ENCODE data around the gene CAMSAP2. TPM values are rescaled to one million over a fixed set of nuclear protein-coding genes. Genes with fewer than 3 reads are reported as not detected.
A peak's percentile ranks its signal among the peaks of the same experiment; 100 is the strongest.

The CAMSAP2 gene
- total and polyA plus RNA-seq, 2 of the 8 experiments (the other 6 are each of a cell fraction or from before 2014, with no cell fraction given) = 4.2 to 27.6 TPM

GRCh38 chr1:200893411-200893901 lies 154.8 kb downstream of the CAMSAP2 start:
- Histone ChIP-seq H3K27ac (ENCODE audit: low read depth, low read length) (peak overlapping the region; percentile 43; the same call in 1 of the 2 replicates), H4K91ac (replicated peaks; ENCODE audit: insufficient read length, low read length) (no peak overlapping the region), H2BK12ac (ENCODE audit: low read depth, low read length) (peak overlapping the region; percentile 79; the same call in 1 of the 2 replicates), H2AK5ac (ENCODE audit: low read depth, low read length) (no peak overlapping the region), H3K4me1 (replicated peaks in 1 of 4; ENCODE audit: control insufficient read depth in 3 of 4, insufficient read depth in 4 of 4, low read length in 3 of 4) (peaks cover 15 to 45% (median 33%) of the 10 kb centered on the region in 4 experiments), H3K4me2 (ENCODE audit: insufficient read depth in 1 of 2, low read depth in 2 of 2, low read length in 2 of 2) (peak overlapping the region; percentile 79 to 95), H3K79me2 (ENCODE audit: control insufficient read depth in 1 of 2, insufficient read depth in 2 of 2, low read length in 2 of 2) (peaks cover 3 to 58% of the 10 kb centered on the region in 2 experiments), H2BK20ac (ENCODE audit: low read length) (no peak overlapping the region), H3K14ac (ENCODE audit: insufficient read length) (no peak overlapping the region), H3K27me3 (replicated peaks in 1 of 4; ENCODE audit: control insufficient read depth in 3 of 4, extremely low read depth in 1 of 4, insufficient read depth in 3 of 4, low read length in 3 of 4) (no peaks in the 10 kb centered on the region), H3K23ac (ENCODE audit: insufficient read length) (no peak overlapping the region), H3K9me3 (ENCODE audit: insufficient read depth in 2 of 2, low read depth in 1 of 2, low read length in 1 of 2) (no peaks in the 10 kb centered on the region), H2BK120ac (replicated peaks; ENCODE audit: low read depth, low read length) (no peak overlapping the region), H3K79me1 (ENCODE audit: low read depth, low read length) (peaks cover 25% of the 10 kb centered on the region), H2BK5ac (ENCODE audit: low read depth, low read length) (peak overlapping the region; percentile 73; the same call in 1 of the 2 replicates), H3K4me3 (ENCODE audit: extremely low read depth in 1 of 4, insufficient read depth in 2 of 4, low read depth in 3 of 4, low read length in 4 of 4) (peak overlapping the region; percentile 4 to 78 (median 22); a peak in 5 of 8 replicates), H4K5ac (ENCODE audit: insufficient read length, low read depth, low read length) (peak overlapping the region; percentile 41), H3K23me2 (ENCODE audit: low read depth, low read length) (peaks cover 8% of the 10 kb centered on the region), H3K36me3 (ENCODE audit: control insufficient read depth in 2 of 4, insufficient read depth in 4 of 4, low read length in 3 of 4) (peaks cover 0 to 8% (median 0%) of the 10 kb centered on the region in 4 experiments; a peak in 3 of 8 replicates), H2BK15ac (ENCODE audit: low read length) (0 out of 2 replicates have a peak overlapping the region, but pooled peaks have one; percentile 47), H4K8ac (ENCODE audit: extremely low read depth, insufficient read depth, low read length) (no peak overlapping the region), H4K20me1 (replicated peaks in 1 of 2; ENCODE audit: control insufficient read depth in 1 of 2, insufficient read depth in 2 of 2, low read length in 2 of 2) (peaks cover 6 to 17% of the 10 kb centered on the region in 2 experiments), H3K56ac (replicated peaks; ENCODE audit: insufficient read length, low read depth, low read length) (no peak overlapping the region), H3K9ac (replicated peaks in 1 of 4; ENCODE audit: extremely low read depth in 1 of 4, low read depth in 3 of 4, low read length in 3 of 4) (peak overlapping the region in 1 of 4 experiments; percentile 6; a peak in 1 of 7 replicates), H3K4ac (replicated peaks; ENCODE audit: insufficient read length, low read depth, low read length) (no peak overlapping the region), H2AFZ (ENCODE audit: low read length) (no peak overlapping the region), H3K18ac (ENCODE audit: extremely low read depth, low read length) (peak overlapping the region; percentile 20; the same call in 1 of the 2 replicates)
- FAIRE-seq (no peak), DNase-seq (ENCODE audit: low read depth in 1 of 2, low spot score in 2 of 2) (no peak)
- 32% methylated on average over 6 of the region's 6 CpGs; no CpG with 5 or more reads in 1 of the 2 experiments for WGBS, 2 experiments (ENCODE audit: extremely low coverage in 1 of 2, insufficient coverage in 1 of 2, insufficient read length in 1 of 2, insufficient replicate concordance in 2 of 2, low coverage in 1 of 2, low lambda C conversion rate in 2 of 2, missing lambda C conversion rate in 1 of 2)
- ChIA-PET CTCF (ENCODE audit: partially characterized antibody) (interaction anchor here (1.0 to 8.6 kb wide), 4 partner anchors 9 to 146 kb away, joined by 3 to 47 read pairs (median 4); no protein-coding TSS in a partner anchor), POLR2A (ENCODE audit: partially characterized antibody) (interaction anchor here (0.7 to 11.2 kb wide), 12 partner anchors 8 to 272 kb away, joined by 3 to 208 read pairs (median 12); partner anchors contain the start of genes GPR25, KIF14 and KIF21B)
- peak; percentile 16; the same call in 1 of the 2 replicates for TF ChIP-seq TAF1 (IDR thresholded peaks at IDR 0.05; ENCODE audit: low read depth, low read length)
- TF ChIP-seq TEAD4 (IDR thresholded peaks at IDR 0.05; ENCODE audit: low read depth, low read length) = 0 out of 2 replicates have a peak, but pooled peaks have one; percentile 56
- no peak for TF ChIP-seq ASH2L (IDR thresholded peaks at IDR 0.05; ENCODE audit: low read length)
- TF ChIP-seq POLR2AphosphoS5 (IDR thresholded peaks at IDR 0.05; ENCODE audit: low read depth, low read length) = 0 out of 2 replicates have a peak, but pooled peaks have one; percentile 33
- no peak for TF ChIP-seq SUZ12 (IDR thresholded peaks at IDR 0.05; ENCODE audit: low read length)
